ENCODE results near the gene TIAM2. TPM values are rescaled to one million over a fixed set of nuclear protein-coding genes. Genes with fewer than 3 reads are reported as not detected.

TIAM2 gene
- total RNA-seq, 4 donors from 2014 or later, result 9.2 to 18.2 (median 11.4) TPM

DNA sequence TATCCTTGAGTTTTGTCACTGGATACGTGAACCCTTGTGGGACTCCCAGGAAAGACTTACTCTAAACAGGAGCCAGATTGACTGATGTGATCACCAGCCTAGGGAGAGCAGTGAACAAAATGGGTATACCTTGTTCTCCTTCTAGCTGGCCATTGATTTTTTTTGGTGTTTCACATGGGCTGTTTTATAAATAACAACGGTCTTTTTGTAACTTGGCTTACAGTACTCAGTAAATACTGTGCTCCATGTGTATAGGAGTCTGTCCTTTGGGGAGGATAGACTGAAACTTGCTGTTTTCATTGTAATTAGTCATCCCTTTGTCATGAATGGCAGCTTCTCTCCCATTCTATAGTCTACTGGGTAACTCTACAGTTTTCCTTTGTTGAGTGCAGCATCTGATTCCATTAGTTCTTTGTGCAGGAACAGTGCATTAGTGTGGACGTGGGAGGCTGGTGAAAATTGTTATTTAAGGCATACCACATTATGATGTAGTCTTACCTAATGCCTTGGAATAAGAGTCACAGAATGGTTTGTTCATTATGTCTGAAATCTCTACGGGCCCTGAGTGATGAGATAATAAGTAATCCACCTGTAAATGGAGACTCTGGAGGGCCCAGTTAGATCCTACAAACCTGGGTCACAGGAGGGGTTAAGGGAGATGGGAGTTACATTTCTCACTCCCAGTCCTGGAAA is 89.5 kb downstream of the TIAM2 start:
- 38 to 55% methylated on average over 4 of the region's 4 CpGs for WGBS, 2 donors
- Histone ChIP-seq H3K27me3 (no peaks in the 10 kb centered on the region), H3K27ac (no peak overlapping the region), H3K9me3 (no peaks in the 10 kb centered on the region), H3K4me1 (no peaks in the 10 kb centered on the region), H3K36me3 (no peaks in the 10 kb centered on the region), H3K4me3 (no peak overlapping the region)
- DNase-seq (ENCODE audit: low spot score in 2 of 2), result no peak
- TF ChIP-seq, protein P1, sequence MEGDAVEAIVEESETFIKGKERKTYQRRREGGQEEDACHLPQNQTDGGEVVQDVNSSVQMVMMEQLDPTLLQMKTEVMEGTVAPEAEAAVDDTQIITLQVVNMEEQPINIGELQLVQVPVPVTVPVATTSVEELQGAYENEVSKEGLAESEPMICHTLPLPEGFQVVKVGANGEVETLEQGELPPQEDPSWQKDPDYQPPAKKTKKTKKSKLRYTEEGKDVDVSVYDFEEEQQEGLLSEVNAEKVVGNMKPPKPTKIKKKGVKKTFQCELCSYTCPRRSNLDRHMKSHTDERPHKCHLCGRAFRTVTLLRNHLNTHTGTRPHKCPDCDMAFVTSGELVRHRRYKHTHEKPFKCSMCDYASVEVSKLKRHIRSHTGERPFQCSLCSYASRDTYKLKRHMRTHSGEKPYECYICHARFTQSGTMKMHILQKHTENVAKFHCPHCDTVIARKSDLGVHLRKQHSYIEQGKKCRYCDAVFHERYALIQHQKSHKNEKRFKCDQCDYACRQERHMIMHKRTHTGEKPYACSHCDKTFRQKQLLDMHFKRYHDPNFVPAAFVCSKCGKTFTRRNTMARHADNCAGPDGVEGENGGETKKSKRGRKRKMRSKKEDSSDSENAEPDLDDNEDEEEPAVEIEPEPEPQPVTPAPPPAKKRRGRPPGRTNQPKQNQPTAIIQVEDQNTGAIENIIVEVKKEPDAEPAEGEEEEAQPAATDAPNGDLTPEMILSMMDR (IDR thresholded peaks at IDR 0.05), result no peak
- no peak for TF ChIP-seq POLR2A (IDR thresholded peaks at IDR 0.05)
- no peak for TF ChIP-seq EP300 (IDR thresholded peaks at IDR 0.05)

DNA sequence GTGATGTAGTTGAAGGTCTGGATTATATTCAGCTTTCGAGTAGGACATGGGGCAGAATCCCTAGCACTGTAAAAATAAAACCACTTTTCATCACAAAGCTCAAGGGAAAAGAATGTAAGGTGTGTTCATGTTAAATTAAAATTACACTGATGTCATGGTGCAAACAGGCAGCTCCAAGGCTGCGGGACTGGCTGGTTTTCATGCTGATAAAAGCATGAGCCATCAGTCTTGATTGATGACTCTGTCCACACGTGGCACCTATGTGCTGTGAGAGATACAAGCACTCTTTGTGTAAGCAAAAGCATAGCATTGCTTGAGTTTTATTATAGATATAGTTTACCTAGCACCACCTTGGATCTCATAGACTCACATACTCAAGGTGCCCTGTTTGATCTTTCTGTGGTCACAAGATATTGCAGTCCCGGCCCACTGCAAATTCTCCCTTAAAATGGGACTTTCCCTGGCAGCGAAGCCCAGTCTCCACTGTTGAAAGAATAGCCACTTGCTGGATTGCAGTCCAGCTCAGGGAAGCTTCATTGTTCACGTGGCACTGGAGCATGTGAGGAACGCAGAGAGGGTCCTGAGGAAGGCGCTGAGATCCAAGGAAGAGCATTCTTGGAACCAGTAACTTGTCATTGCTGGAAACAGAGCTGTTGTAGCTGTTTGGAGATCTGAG is 90.6 kb downstream of the TIAM2 start:
- Histone ChIP-seq H3K36me3 (no peaks in the 10 kb centered on the region), H3K27me3 (no peaks in the 10 kb centered on the region), H3K4me1 (no peaks in the 10 kb centered on the region), H3K9me3 (no peaks in the 10 kb centered on the region), H3K4me3 (no peak overlapping the region), H3K27ac (no peak overlapping the region)
- WGBS, 2 donors, result 84 to 88% methylated on average over 8 of the region's 8 CpGs
- TF ChIP-seq EP300 (IDR thresholded peaks at IDR 0.05), result no peak
- no peak for TF ChIP-seq POLR2A (IDR thresholded peaks at IDR 0.05)
- TF ChIP-seq, protein P1 (IDR thresholded peaks at IDR 0.05), result no peak
- no peak for DNase-seq (ENCODE audit: low spot score in 2 of 2)

DNA sequence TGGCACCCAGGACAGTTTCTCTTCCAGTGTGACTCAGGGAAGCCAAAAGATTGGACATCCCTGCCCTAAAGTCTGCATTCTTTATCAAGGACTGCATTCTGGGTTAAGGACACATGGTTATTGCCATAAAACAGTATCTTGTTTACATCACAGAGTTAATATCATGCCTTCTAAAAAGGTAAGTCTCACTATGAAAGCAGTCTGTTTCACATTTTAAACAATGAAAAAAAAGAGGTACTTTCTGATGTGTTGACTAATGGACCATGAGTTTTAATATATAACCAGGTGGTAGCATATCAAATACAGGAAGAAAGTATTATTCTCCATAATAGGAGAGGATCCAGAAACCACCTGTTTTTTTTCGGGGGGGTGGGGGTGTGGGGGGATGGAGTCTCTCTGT is 93.7 kb downstream of the TIAM2 start:
- DNase-seq (ENCODE audit: low spot score in 2 of 2), result no peak
- WGBS, 2 donors, result 87 to 100% methylated on average over 1 of the region's 1 CpG
- TF ChIP-seq, protein P1 (IDR thresholded peaks at IDR 0.05), result no peak
- TF ChIP-seq POLR2A (IDR thresholded peaks at IDR 0.05) (no peak), EP300 (IDR thresholded peaks at IDR 0.05) (no peak)
- no peaks in the 10 kb centered on the region for H3K36me3 ChIP-seq
- H3K9me3 ChIP-seq, result no peaks in the 10 kb centered on the region
- no peak overlapping the region for H3K27ac ChIP-seq
- H3K4me1 ChIP-seq, result no peaks in the 10 kb centered on the region
- no peak overlapping the region for H3K4me3 ChIP-seq
- no peaks in the 10 kb centered on the region for H3K27me3 ChIP-seq

DNA sequence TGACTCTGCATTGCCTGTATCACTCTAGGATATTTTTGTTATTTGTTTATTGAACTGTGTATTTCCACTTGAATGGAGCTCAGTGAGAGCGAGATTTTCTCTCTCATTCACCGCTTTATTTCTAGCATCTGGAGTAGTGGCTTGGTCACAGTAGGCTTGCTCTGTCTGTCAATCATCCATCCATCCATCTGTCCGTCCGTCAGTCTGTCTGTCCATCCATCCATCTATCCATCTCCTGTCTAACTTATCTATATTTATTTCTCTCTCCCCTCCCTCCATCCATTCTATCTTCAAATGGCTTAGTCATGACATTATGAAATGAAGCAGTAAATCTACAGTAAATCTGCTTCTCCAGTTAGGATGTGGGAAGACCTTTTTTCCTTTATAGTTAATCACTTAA is 94.6 kb downstream of the TIAM2 start:
- 97% methylated on average over 4 of the region's 4 CpGs for WGBS, 2 donors
- Histone ChIP-seq H3K9me3 (no peaks in the 10 kb centered on the region), H3K36me3 (no peaks in the 10 kb centered on the region), H3K27ac (no peak overlapping the region), H3K4me3 (no peak overlapping the region), H3K27me3 (no peaks in the 10 kb centered on the region), H3K4me1 (no peaks in the 10 kb centered on the region)
- TF ChIP-seq, protein P1 (IDR thresholded peaks at IDR 0.05), result no peak
- TF ChIP-seq POLR2A (IDR thresholded peaks at IDR 0.05) (no peak), EP300 (IDR thresholded peaks at IDR 0.05) (no peak)
- no peak for DNase-seq (ENCODE audit: low spot score in 2 of 2)

DNA sequence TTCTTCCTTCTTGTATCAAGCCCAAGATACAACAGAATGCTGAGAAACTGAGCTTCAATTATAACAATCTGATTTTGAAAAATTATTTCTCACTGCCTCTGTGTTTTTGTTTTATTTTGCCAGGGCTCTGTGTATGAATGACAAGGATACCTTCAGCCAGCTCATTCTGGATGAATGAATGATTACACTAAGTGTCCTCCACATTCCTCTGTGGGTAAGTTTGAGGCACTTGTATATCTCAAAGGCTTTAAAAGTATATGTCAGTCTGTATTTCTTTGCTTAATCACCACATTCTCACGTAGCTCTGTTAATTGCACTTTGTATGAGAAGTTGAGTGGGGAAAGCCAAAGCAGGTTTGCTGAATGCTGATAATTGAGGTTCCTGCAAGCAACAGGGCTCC is 95.1 kb downstream of the TIAM2 start:
- TF ChIP-seq, protein P1 (IDR thresholded peaks at IDR 0.05), result no peak
- no peak for TF ChIP-seq EP300 (IDR thresholded peaks at IDR 0.05)
- TF ChIP-seq POLR2A (IDR thresholded peaks at IDR 0.05), result no peak
- 68 to 91% methylated on average over 1 of the region's 1 CpG for WGBS, 2 donors
- H3K27me3 ChIP-seq, result no peaks in the 10 kb centered on the region

More for the DNA sequence above, 95.1 kb downstream of the TIAM2 start:
- H3K4me3 ChIP-seq, result no peak overlapping the region
- no peaks in the 10 kb centered on the region for H3K4me1 ChIP-seq
- no peaks in the 10 kb centered on the region for H3K36me3 ChIP-seq
- no peaks in the 10 kb centered on the region for H3K9me3 ChIP-seq
- H3K27ac ChIP-seq, result no peak overlapping the region
- no peak for DNase-seq (ENCODE audit: low spot score in 2 of 2)

All from tibial nerve (tissue), 4 donors.